Caco-2 (cell line): Measurements from ENCODE around the gene UGT1A6. TPM values are rescaled to one million over a fixed set of nuclear protein-coding genes. Genes with fewer than 3 reads are reported as not detected.

Experiments
- BruUV-seq: library from RNA; stranded (reverse); fragments of 400-500 nt; replicated peaks from 2 replicates; lab custom pipeline; 2021; lab: Mats Ljungman, UMichigan
- CTCF ChIA-PET: fragments of 300-600 bp; sonication (Branson Sonifier 250); formaldehyde crosslinking; loops from one replicate; lab custom pipeline; 2022; ENCODE audit warnings: antibody characterized with exemption; lab: Charles Lee
- POLR2A ChIA-PET: fragments of 300-600 bp; sonication (Branson Sonifier 250); formaldehyde crosslinking; loops from one replicate; lab custom pipeline; 2022; ENCODE audit warnings: antibody characterized with exemption; lab: Charles Lee
- DNase-seq, 2 experiments: peaks; one replicate each; pipeline versions ENCODE4 v3.0.0 to v3.0.0-alpha.2; 2020 to 2022
- H3K27me3 ChIP-seq: replicated peaks from 2 replicates; pipeline ENCODE4 v1.6.0; 2011; ENCODE audit warnings: low read length; ENCODE audit not compliant: control insufficient read depth, insufficient read depth
- H3K36me3 ChIP-seq: 2 replicates; pipeline ENCODE4 v1.5.1; 2011; ENCODE audit warnings: low read length; ENCODE audit not compliant: control insufficient read depth, insufficient read depth
- H3K4me1 ChIP-seq: fragments of 250-450 bp; sonication (Bioruptor Pico); 2 replicates; pipeline ENCODE4 v1.5.1; 2020; ENCODE audit warnings: mild to moderate bottlenecking
- H3K4me3 ChIP-seq: 2 replicates; pipeline ENCODE4 v1.5.1; 2011; ENCODE audit warnings: low read depth, mild to moderate bottlenecking, control low read depth, low read length
- H3K9me3 ChIP-seq: fragments of 250-450 bp; sonication (Bioruptor Pico); 2 replicates; pipeline ENCODE4 v1.5.1; 2020; ENCODE audit warnings: mild to moderate bottlenecking, moderate library complexity
- H3K27ac Mint-ChIP-seq: one replicate; pipeline ENCODE4 v1.8.0; 2022; ENCODE audit warnings: mixed read lengths; ENCODE audit not compliant: unreplicated experiment
- H3K27me3 Mint-ChIP-seq: one replicate; pipeline ENCODE4 v1.8.0; 2022; ENCODE audit warnings: mixed read lengths; ENCODE audit not compliant: insufficient read depth, unreplicated experiment
- H3K36me3 Mint-ChIP-seq: one replicate; pipeline ENCODE4 v1.8.0; 2022; ENCODE audit warnings: mild to moderate bottlenecking, mixed read lengths; ENCODE audit not compliant: insufficient read depth, unreplicated experiment
- H3K4me1 Mint-ChIP-seq: one replicate; pipeline ENCODE4 v1.8.0; 2022; ENCODE audit warnings: low read depth, mixed read lengths; ENCODE audit not compliant: unreplicated experiment
- H3K4me3 Mint-ChIP-seq: one replicate; pipeline ENCODE4 v1.8.0; 2022; ENCODE audit warnings: mild to moderate bottlenecking, moderate library complexity, mixed read lengths; ENCODE audit not compliant: unreplicated experiment
- H3K9me3 Mint-ChIP-seq: one replicate; pipeline ENCODE4 v1.8.0; 2022; ENCODE audit warnings: mixed read lengths; ENCODE audit not compliant: unreplicated experiment
- intact Hi-C: fragments of 100-400 bp; cut with micrococcal nuclease; formaldehyde crosslinking; loops from one replicate; pipeline ENCODE4 v1.10.0; 2022; ENCODE audit not compliant: unreplicated experiment
- total RNA-seq: library from RNA; stranded (reverse); gene quantifications from 2 replicates; pipeline ENCODE4 v1.2.3, GENCODE V29; 2022
- TF ChIP-seq, protein P1 (sequence below), 2 experiments: fragments of 200-600 bp in 1 of 2; IDR thresholded peaks; 1 replicate in 1 of 2; 2 replicates in 1 of 2; pipeline versions ENCODE4 v1.5.1 to v1.8.0; 2011 to 2022; ENCODE audit warnings: antibody characterized with exemption in 1 of 2, control low read depth in 1 of 2, inconsistent platforms in 1 of 2, low read depth in 1 of 2, low read length in 1 of 2, mild to moderate bottlenecking in 1 of 2, moderate library complexity in 1 of 2; ENCODE audit not compliant: insufficient read depth in 1 of 2, severe bottlenecking in 1 of 2, unreplicated experiment in 1 of 2

The UGT1A6 gene
- total RNA-seq, 1 experiment from 2014 or later: 33.9 TPM

- POLR2A ChIA-PET: no interaction called here
- no peak overlapping the region for H3K27ac Mint-ChIP-seq
- H3K9me3 Mint-ChIP-seq: no peaks in the 10 kb centered on the region
- TF ChIP-seq, protein P1, sequence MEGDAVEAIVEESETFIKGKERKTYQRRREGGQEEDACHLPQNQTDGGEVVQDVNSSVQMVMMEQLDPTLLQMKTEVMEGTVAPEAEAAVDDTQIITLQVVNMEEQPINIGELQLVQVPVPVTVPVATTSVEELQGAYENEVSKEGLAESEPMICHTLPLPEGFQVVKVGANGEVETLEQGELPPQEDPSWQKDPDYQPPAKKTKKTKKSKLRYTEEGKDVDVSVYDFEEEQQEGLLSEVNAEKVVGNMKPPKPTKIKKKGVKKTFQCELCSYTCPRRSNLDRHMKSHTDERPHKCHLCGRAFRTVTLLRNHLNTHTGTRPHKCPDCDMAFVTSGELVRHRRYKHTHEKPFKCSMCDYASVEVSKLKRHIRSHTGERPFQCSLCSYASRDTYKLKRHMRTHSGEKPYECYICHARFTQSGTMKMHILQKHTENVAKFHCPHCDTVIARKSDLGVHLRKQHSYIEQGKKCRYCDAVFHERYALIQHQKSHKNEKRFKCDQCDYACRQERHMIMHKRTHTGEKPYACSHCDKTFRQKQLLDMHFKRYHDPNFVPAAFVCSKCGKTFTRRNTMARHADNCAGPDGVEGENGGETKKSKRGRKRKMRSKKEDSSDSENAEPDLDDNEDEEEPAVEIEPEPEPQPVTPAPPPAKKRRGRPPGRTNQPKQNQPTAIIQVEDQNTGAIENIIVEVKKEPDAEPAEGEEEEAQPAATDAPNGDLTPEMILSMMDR (IDR thresholded peaks at IDR 0.05; ENCODE audit: insufficient read depth in 1 of 2, low read depth in 1 of 2, low read length in 1 of 2, severe bottlenecking in 1 of 2, unreplicated experiment in 1 of 2): no peak
- no peaks in the 10 kb centered on the region for H3K4me1 Mint-ChIP-seq
- CTCF ChIA-PET: no interaction called here
- intact Hi-C loops: no loop called here
- no peaks in the 10 kb centered on the region for H3K27me3 Mint-ChIP-seq
- no peaks in the 10 kb centered on the region for H3K36me3 Mint-ChIP-seq
- H3K4me1 ChIP-seq: no peaks in the 10 kb centered on the region
- no TSS peak for BruUV-seq
- H3K9me3 ChIP-seq: no peaks in the 10 kb centered on the region
- no peak for DNase-seq
- no peak overlapping the region for H3K4me3 ChIP-seq
- no peaks in the 10 kb centered on the region for H3K36me3 ChIP-seq
- no peaks in the 10 kb centered on the region for H3K27me3 ChIP-seq
- no peak overlapping the region for H3K4me3 Mint-ChIP-seq
These were observed 128.1 kb downstream of the UGT1A6 start for GRCh38 chr2:233820774-233821105.

- Histone ChIP-seq H3K4me1 (no peaks in the 10 kb centered on the region), H3K36me3 (no peaks in the 10 kb centered on the region), H3K27me3 (no peaks in the 10 kb centered on the region), H3K4me3 (no peak overlapping the region), H3K9me3 (no peaks in the 10 kb centered on the region)
- TF ChIP-seq, protein P1 (IDR thresholded peaks at IDR 0.05; ENCODE audit: insufficient read depth in 1 of 2, low read depth in 1 of 2, low read length in 1 of 2, severe bottlenecking in 1 of 2, unreplicated experiment in 1 of 2): no peak
- ChIA-PET POLR2A (no interaction called here), CTCF (no interaction called here)
- Mint-ChIP-seq H3K9me3 (no peaks in the 10 kb centered on the region), H3K27ac (no peak overlapping the region), H3K27me3 (no peaks in the 10 kb centered on the region), H3K4me3 (no peak overlapping the region), H3K36me3 (no peaks in the 10 kb centered on the region), H3K4me1 (no peaks in the 10 kb centered on the region)
- BruUV-seq: no TSS peak
- intact Hi-C loops: no loop called here
- no peak for DNase-seq
These were observed 128.5 kb downstream of the UGT1A6 start for GRCh38 chr2:233821196-233821595.

- Histone ChIP-seq H3K27me3 (no peaks in the 10 kb centered on the region), H3K9me3 (no peaks in the 10 kb centered on the region), H3K36me3 (no peaks in the 10 kb centered on the region), H3K4me3 (no peak overlapping the region), H3K4me1 (no peaks in the 10 kb centered on the region)
- TF ChIP-seq, protein P1 (IDR thresholded peaks at IDR 0.05; ENCODE audit: insufficient read depth in 1 of 2, low read depth in 1 of 2, low read length in 1 of 2, severe bottlenecking in 1 of 2, unreplicated experiment in 1 of 2): no peak
- H3K9me3 Mint-ChIP-seq: no peaks in the 10 kb centered on the region
- no peaks in the 10 kb centered on the region for H3K27me3 Mint-ChIP-seq
- H3K4me1 Mint-ChIP-seq: no peaks in the 10 kb centered on the region
- H3K4me3 Mint-ChIP-seq: no peak overlapping the region
- H3K36me3 Mint-ChIP-seq: no peaks in the 10 kb centered on the region
- POLR2A ChIA-PET: no interaction called here
- no peak overlapping the region for H3K27ac Mint-ChIP-seq
- CTCF ChIA-PET: no interaction called here
- no peak for DNase-seq
- intact Hi-C loops: no loop called here
- BruUV-seq: no TSS peak
These were observed 129.0 kb downstream of the UGT1A6 start for GRCh38 chr2:233821709-233822100.
